GM12878 (cell line): ENCODE measurements around the gene NPTX1. TPM values are rescaled to one million over a fixed set of nuclear protein-coding genes. Genes with fewer than 3 reads are reported as not detected.

ENCODE experiments used
- ATAC-seq: fragments of 200-7000 bp; cut with Tn5 transposase; 3 replicates; pipeline ENCODE4 v1.9.1; 2020; ENCODE audit warnings: mild to moderate bottlenecking, moderate library complexity
- BruUV-seq: library from RNA; stranded (reverse); fragments of 400-500 nt; replicated peaks from 2 replicates; lab custom pipeline; 2021; lab: Mats Ljungman, UMichigan
- CTCF ChIA-PET: fragments of 300-600 bp; sonication (Branson Sonifier 250); formaldehyde crosslinking; extraction: SDS; loops from one replicate; lab custom pipeline; 2021; ENCODE audit warnings: inconsistent platforms; lab: Yijun Ruan, JAX
- POLR2A ChIA-PET: fragments of 350-600 bp; formaldehyde crosslinking; extraction: SDS; loops from one replicate; lab custom pipeline; 2021; ENCODE audit warnings: inconsistent platforms; lab: Charles Lee
- RAD21 ChIA-PET: fragments of 300-600 bp; sonication (Branson Sonifier 250); formaldehyde crosslinking; loops from one replicate; lab custom pipeline; 2023; ENCODE audit warnings: antibody characterized with exemption; ENCODE audit not compliant: unreplicated experiment; lab: Charles Lee
- SMC1A ChIA-PET: fragments of 300-600 bp; sonication (Branson Sonifier 250); formaldehyde crosslinking; loops from one replicate; lab custom pipeline; 2023; ENCODE audit not compliant: unreplicated experiment, uncharacterized antibody; lab: Charles Lee
- DNase-seq: peaks from one replicate; pipeline ENCODE4 v3.0.0-alpha.2; 2011; ENCODE audit warnings: low read depth, low spot score
- FAIRE-seq: peaks from 3 replicates; lab custom pipeline; 2011; peaks lifted over from hg19 to GRCh38; lab: Jason Lieb, UNC
- H2AFZ ChIP-seq: 2 replicates; pipeline ENCODE4 v1.6.0; 2011; ENCODE audit warnings: low read depth, low read length, control low read depth; ENCODE audit not compliant: control insufficient read depth
- H3K27ac ChIP-seq: 2 replicates; pipeline ENCODE4 v1.5.1; 2011; ENCODE audit warnings: control low read depth; ENCODE audit not compliant: control insufficient read depth, insufficient read depth
- H3K27me3 ChIP-seq, 2 experiments: replicated peaks in 1 of 2; 2 replicates each; pipeline versions ENCODE4 v1.6.0 to v1.6.1; 2011; ENCODE audit warnings: low read length in 1 of 2; ENCODE audit not compliant: control insufficient read depth in 2 of 2, insufficient read depth in 2 of 2
- H3K36me3 ChIP-seq, 2 experiments: 2 replicates each; pipeline ENCODE4 v1.5.1; 2011; ENCODE audit warnings: low read length in 1 of 2; ENCODE audit not compliant: control insufficient read depth in 2 of 2, insufficient read depth in 2 of 2
- H3K4me1 ChIP-seq: 2 replicates; pipeline ENCODE4 v1.6.1; 2011; ENCODE audit warnings: mild to moderate bottlenecking, low read length, moderate library complexity, mixed read lengths; ENCODE audit not compliant: control insufficient read depth, insufficient read depth
- H3K4me2 ChIP-seq: 2 replicates; pipeline ENCODE4 v1.6.0; 2011; ENCODE audit warnings: control low read depth; ENCODE audit not compliant: control insufficient read depth, insufficient read depth
- H3K4me3 ChIP-seq: fragments of 200-600 bp; sonication (generic); 2 replicates; pipeline ENCODE4 v1.5.1; 2016
- H3K79me2 ChIP-seq: 2 replicates; pipeline ENCODE4 v1.6.0; 2011; ENCODE audit warnings: low read length; ENCODE audit not compliant: control insufficient read depth, insufficient read depth
- H3K9ac ChIP-seq: 2 replicates; pipeline ENCODE4 v1.8.0; 2011; ENCODE audit warnings: low read length, control low read depth, mixed read lengths; ENCODE audit not compliant: control insufficient read depth, insufficient read depth
- H3K9me3 ChIP-seq: replicated peaks from 3 replicates; pipeline ENCODE4 v1.5.1; 2011; ENCODE audit warnings: mild to moderate bottlenecking, low read length; ENCODE audit not compliant: control insufficient read depth, insufficient read depth
- H4K20me1 ChIP-seq: 2 replicates; pipeline ENCODE4 v1.6.0; 2011; ENCODE audit not compliant: control insufficient read depth, insufficient read depth
- BACH1 ChIP-seq: fragments of 450-650 bp; IDR thresholded peaks from 2 replicates; pipeline ENCODE4 v1.6.1; 2017; ENCODE audit warnings: mild to moderate bottlenecking, borderline replicate concordance
- BRCA1 ChIP-seq: IDR thresholded peaks from 2 replicates; pipeline ENCODE4 v1.6.1; 2011; ENCODE audit warnings: low read depth, low read length, improper control_type of control experiment
- CBX3 ChIP-seq: fragments of 200-600 bp; sonication (generic); IDR thresholded peaks from 2 replicates; pipeline ENCODE4 v1.6.1; 2016; ENCODE audit warnings: low read depth, borderline replicate concordance
- ESRRA ChIP-seq: IDR thresholded peaks from 2 replicates; pipeline ENCODE4 v1.6.1; 2012; ENCODE audit warnings: mild to moderate bottlenecking, low read length, improper control_type of control experiment
- IKZF1 ChIP-seq: fragments of 450-650 bp; conservative IDR thresholded peaks from 2 replicates; pipeline ENCODE4 v1.6.1; 2017; ENCODE audit warnings: antibody characterized with exemption, mild to moderate bottlenecking
- MEF2A ChIP-seq: IDR thresholded peaks from 2 replicates; pipeline ENCODE4 v1.6.1; 2011; ENCODE audit warnings: low read depth, mild to moderate bottlenecking, low read length, moderate library complexity; ENCODE audit not compliant: insufficient read depth
- MTA2 ChIP-seq: fragments of 450-650 bp; IDR thresholded peaks from 2 replicates; pipeline ENCODE4 v1.6.1; 2016; ENCODE audit warnings: low read depth, mild to moderate bottlenecking, moderate library complexity
- NRF1 ChIP-seq: conservative IDR thresholded peaks from 2 replicates; pipeline ENCODE4 v1.6.1; 2011; ENCODE audit warnings: mild to moderate bottlenecking, low read depth, low read length, improper control_type of control experiment
- POLR2A ChIP-seq: IDR thresholded peaks from 2 replicates; pipeline ENCODE4 v1.6.1; 2011; ENCODE audit warnings: low read depth, mild to moderate bottlenecking, low read length
- RAD51 ChIP-seq: fragments of 450-650 bp; IDR thresholded peaks from 2 replicates; pipeline ENCODE4 v1.6.1; 2016; ENCODE audit warnings: moderate library complexity, mild to moderate bottlenecking, inconsistent platforms
- SIN3A ChIP-seq: IDR thresholded peaks from 2 replicates; pipeline ENCODE4 v1.6.1; 2012; ENCODE audit warnings: low read depth, low read length, improper control_type of control experiment
- SMARCA5 ChIP-seq: fragments of 450-650 bp; IDR thresholded peaks from 2 replicates; pipeline ENCODE4 v1.6.1; 2017; ENCODE audit warnings: mild to moderate bottlenecking
- TCF12 ChIP-seq: IDR thresholded peaks from 2 replicates; pipeline ENCODE4 v1.6.1; 2011; ENCODE audit warnings: low read depth, mild to moderate bottlenecking, low read length
- YBX1 ChIP-seq: fragments of 450-650 bp; IDR thresholded peaks from 2 replicates; pipeline ENCODE4 v1.6.1; 2016; ENCODE audit warnings: antibody characterized with exemption
- ZZZ3 ChIP-seq: IDR thresholded peaks from 2 replicates; pipeline ENCODE4 v1.6.1; 2011; ENCODE audit warnings: low read depth; ENCODE audit not compliant: control insufficient read depth, insufficient read length
- whole genome bisulfite sequencing: methylation state at CpG from one replicate; pipeline ENCODE4 v1.1.6; 2016; ENCODE audit warnings: low lambda C conversion rate; ENCODE audit not compliant: insufficient replicate concordance, insufficient coverage; ENCODE audit errors: missing lambda C conversion rate; 5-methylcytosine and 5-hydroxymethylcytosine counted together
- in situ Hi-C: fragments of 300-500 bp; cut with MboI; formaldehyde crosslinking; loops from 9 replicates; pipeline ENCODE4 v1.14.3; 2018; ENCODE audit warnings: mixed read lengths
- intact Hi-C: fragments of 100-400 bp; cut with micrococcal nuclease; formaldehyde crosslinking; loops from one replicate; pipeline ENCODE4 v1.14.2; 2022; ENCODE audit not compliant: unreplicated experiment
- polyA plus RNA-seq, 11 experiments: library from polyadenylated mRNA; depleted of rRNA in 4 of 11; unstranded in 6 of 11; stranded (reverse) in 5 of 11; fragments of >200 nt; fragmentation: Nextera tagmentation in 4 of 11; fragmentation: Illumina TruSeq in 1 of 11; extraction: Ambion mirVana in 4 of 11; extraction: Trizol in 1 of 11; gene quantifications; 1 replicate in 1 of 11; 2 replicates in 10 of 11; pipeline versions ENCODE4 v1.2.1 to v1.2.3, GENCODE V29; 2011 to 2016; ENCODE audit warnings: inconsistent platforms in 2 of 11, missing spikeins in 2 of 11, low read depth in 1 of 11
- total RNA-seq, 4 experiments: library from RNA; depleted of rRNA in 3 of 4; stranded (reverse); fragments of >200 nt in 3 of 4; fragmentation: Illumina TruSeq in 1 of 4; extraction: Trizol in 1 of 4; gene quantifications; 2 replicates each; pipeline versions ENCODE4 v1.2.1 to v1.2.3, GENCODE V29; 2013 to 2021
- TF ChIP-seq, protein P1 (sequence below): fragments of 150-350 bp; IDR thresholded peaks from 2 replicates; pipeline ENCODE4 v1.6.1; 2016; ENCODE audit warnings: low read depth, low read length
- TF ChIP-seq, protein P2 (sequence below): fragments of 450-650 bp; IDR thresholded peaks from 2 replicates; pipeline ENCODE4 v1.6.1; 2017; ENCODE audit warnings: mild to moderate bottlenecking, moderate library complexity

The NPTX1 gene
- total and polyA plus RNA-seq, 10 of the 15 experiments (the other 5 are each of a cell fraction or from before 2014, with no cell fraction given): not detected

DNA sequence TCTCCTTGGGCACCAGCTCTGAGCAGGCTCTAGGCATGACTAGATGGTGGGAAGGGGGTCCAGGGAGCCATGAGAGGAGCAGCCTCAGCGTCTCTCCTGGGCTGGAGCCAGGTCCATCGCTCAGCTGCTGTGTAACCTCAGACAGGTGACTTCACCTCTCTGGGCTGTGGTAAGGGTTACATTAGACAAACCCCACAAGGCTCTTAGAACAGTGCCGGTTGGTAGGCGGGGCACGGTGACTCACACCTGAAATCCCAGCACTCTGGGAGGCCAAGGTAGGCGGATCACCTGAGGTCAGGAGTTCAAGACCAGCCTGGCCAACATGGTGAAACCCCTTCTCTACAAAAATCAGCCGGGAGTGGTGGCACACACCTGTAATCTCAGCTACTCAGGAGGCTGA is 18.1 kb upstream of the NPTX1 start:
- no peak overlapping the region for H2AFZ ChIP-seq
- intact Hi-C loops (no loop called here), in situ Hi-C loops (no loop called here)
- H3K27me3 ChIP-seq: peaks cover 0 to 4% of the 10 kb centered on the region in 2 experiments; a peak in 1 of 4 replicates
- H3K36me3 ChIP-seq: no peaks in the 10 kb centered on the region
- WGBS: 68% methylated on average over 7 of the region's 7 CpGs
- no peak for DNase-seq
- no peak overlapping the region for H3K4me2 ChIP-seq
- no peaks in the 10 kb centered on the region; the same call in 2 of the 3 replicates for H3K9me3 ChIP-seq
- POLR2A ChIA-PET: no interaction called here
- SMC1A ChIA-PET: no interaction called here
- RAD21 ChIA-PET: no interaction called here
- CTCF ChIA-PET: no interaction called here
- TF ChIP-seq RAD51 (no peak), SMARCA5 (no peak), NRF1 (no peak), MTA2 (no peak), BRCA1 (no peak), TCF12 (no peak), IKZF1 (no peak), POLR2A (no peak), ESRRA (no peak), SIN3A (no peak), ZZZ3 (no peak), YBX1 (no peak), CBX3 (no peak), MEF2A (no peak), BACH1 (no peak)
- TF ChIP-seq, protein P1, sequence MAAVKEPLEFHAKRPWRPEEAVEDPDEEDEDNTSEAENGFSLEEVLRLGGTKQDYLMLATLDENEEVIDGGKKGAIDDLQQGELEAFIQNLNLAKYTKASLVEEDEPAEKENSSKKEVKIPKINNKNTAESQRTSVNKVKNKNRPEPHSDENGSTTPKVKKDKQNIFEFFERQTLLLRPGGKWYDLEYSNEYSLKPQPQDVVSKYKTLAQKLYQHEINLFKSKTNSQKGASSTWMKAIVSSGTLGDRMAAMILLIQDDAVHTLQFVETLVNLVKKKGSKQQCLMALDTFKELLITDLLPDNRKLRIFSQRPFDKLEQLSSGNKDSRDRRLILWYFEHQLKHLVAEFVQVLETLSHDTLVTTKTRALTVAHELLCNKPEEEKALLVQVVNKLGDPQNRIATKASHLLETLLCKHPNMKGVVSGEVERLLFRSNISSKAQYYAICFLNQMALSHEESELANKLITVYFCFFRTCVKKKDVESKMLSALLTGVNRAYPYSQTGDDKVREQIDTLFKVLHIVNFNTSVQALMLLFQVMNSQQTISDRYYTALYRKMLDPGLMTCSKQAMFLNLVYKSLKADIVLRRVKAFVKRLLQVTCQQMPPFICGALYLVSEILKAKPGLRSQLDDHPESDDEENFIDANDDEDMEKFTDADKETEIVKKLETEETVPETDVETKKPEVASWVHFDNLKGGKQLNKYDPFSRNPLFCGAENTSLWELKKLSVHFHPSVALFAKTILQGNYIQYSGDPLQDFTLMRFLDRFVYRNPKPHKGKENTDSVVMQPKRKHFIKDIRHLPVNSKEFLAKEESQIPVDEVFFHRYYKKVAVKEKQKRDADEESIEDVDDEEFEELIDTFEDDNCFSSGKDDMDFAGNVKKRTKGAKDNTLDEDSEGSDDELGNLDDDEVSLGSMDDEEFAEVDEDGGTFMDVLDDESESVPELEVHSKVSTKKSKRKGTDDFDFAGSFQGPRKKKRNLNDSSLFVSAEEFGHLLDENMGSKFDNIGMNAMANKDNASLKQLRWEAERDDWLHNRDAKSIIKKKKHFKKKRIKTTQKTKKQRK: no peak
- TF ChIP-seq, protein P2, sequence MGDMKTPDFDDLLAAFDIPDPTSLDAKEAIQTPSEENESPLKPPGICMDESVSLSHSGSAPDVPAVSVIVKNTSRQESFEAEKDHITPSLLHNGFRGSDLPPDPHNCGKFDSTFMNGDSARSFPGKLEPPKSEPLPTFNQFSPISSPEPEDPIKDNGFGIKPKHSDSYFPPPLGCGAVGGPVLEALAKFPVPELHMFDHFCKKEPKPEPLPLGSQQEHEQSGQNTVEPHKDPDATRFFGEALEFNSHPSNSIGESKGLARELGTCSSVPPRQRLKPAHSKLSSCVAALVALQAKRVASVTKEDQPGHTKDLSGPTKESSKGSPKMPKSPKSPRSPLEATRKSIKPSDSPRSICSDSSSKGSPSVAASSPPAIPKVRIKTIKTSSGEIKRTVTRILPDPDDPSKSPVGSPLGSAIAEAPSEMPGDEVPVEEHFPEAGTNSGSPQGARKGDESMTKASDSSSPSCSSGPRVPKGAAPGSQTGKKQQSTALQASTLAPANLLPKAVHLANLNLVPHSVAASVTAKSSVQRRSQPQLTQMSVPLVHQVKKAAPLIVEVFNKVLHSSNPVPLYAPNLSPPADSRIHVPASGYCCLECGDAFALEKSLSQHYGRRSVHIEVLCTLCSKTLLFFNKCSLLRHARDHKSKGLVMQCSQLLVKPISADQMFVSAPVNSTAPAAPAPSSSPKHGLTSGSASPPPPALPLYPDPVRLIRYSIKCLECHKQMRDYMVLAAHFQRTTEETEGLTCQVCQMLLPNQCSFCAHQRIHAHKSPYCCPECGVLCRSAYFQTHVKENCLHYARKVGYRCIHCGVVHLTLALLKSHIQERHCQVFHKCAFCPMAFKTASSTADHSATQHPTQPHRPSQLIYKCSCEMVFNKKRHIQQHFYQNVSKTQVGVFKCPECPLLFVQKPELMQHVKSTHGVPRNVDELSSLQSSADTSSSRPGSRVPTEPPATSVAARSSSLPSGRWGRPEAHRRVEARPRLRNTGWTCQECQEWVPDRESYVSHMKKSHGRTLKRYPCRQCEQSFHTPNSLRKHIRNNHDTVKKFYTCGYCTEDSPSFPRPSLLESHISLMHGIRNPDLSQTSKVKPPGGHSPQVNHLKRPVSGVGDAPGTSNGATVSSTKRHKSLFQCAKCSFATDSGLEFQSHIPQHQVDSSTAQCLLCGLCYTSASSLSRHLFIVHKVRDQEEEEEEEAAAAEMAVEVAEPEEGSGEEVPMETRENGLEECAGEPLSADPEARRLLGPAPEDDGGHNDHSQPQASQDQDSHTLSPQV: no peak
- TF ChIP-seq, all 136 proteins: peak for 0
- H3K4me1 ChIP-seq: no peaks in the 10 kb centered on the region
- H3K9ac ChIP-seq: no peak overlapping the region
- no peaks in the 10 kb centered on the region for H3K79me2 ChIP-seq
- BruUV-seq: no TSS peak
- FAIRE-seq (no peak), ATAC-seq (no peak)
- no peak overlapping the region for H3K27ac ChIP-seq
- no peaks in the 10 kb centered on the region for H4K20me1 ChIP-seq
- H3K4me3 ChIP-seq: no peak overlapping the region
